Measurements from ENCODE around the gene RIC3. TPM values are rescaled to one million over a fixed set of nuclear protein-coding genes. Genes with fewer than 3 reads are reported as not detected.

The RIC3 gene, protein sequence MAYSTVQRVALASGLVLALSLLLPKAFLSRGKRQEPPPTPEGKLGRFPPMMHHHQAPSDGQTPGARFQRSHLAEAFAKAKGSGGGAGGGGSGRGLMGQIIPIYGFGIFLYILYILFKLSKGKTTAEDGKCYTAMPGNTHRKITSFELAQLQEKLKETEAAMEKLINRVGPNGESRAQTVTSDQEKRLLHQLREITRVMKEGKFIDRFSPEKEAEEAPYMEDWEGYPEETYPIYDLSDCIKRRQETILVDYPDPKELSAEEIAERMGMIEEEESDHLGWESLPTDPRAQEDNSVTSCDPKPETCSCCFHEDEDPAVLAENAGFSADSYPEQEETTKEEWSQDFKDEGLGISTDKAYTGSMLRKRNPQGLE
- not detected for total RNA-seq (2021; ENCODE audit: unreplicated experiment)
- polyA plus RNA-seq (2012) = not detected in 2 replicates
- Bru-seq, nascent RNA = percentile 14 among the genes with signal in this experiment
- BruChase-seq, experiment 1, labeled RNA remaining after a 6-hour chase = percentile 8 among the genes with signal in this experiment
- percentile 15 among the genes with signal in this experiment for BruChase-seq, experiment 2, labeled RNA remaining after a 2-hour chase
- long read RNA-seq = 0 reads

- H3K36me3 ChIP-seq (ENCODE audit: control insufficient read depth in 1 of 2, insufficient read depth in 2 of 2, low read length in 2 of 2) = no peaks in the 10 kb centered on the region
- intact Hi-C loops (cut with micrococcal nuclease) = no loop called here
- no peak for ATAC-seq
- H3K9me3 ChIP-seq (ENCODE audit: control insufficient read depth in 1 of 2, insufficient read depth in 1 of 2, low read depth in 1 of 2, low read length in 2 of 2) = no peaks in the 10 kb centered on the region
- H3K9me2 ChIP-seq (ENCODE audit: insufficient read depth) = no peaks in the 10 kb centered on the region
- H3K9ac ChIP-seq (ENCODE audit: low read length) = no peak within 1 kb of the TSS
- TF ChIP-seq, protein P1, sequence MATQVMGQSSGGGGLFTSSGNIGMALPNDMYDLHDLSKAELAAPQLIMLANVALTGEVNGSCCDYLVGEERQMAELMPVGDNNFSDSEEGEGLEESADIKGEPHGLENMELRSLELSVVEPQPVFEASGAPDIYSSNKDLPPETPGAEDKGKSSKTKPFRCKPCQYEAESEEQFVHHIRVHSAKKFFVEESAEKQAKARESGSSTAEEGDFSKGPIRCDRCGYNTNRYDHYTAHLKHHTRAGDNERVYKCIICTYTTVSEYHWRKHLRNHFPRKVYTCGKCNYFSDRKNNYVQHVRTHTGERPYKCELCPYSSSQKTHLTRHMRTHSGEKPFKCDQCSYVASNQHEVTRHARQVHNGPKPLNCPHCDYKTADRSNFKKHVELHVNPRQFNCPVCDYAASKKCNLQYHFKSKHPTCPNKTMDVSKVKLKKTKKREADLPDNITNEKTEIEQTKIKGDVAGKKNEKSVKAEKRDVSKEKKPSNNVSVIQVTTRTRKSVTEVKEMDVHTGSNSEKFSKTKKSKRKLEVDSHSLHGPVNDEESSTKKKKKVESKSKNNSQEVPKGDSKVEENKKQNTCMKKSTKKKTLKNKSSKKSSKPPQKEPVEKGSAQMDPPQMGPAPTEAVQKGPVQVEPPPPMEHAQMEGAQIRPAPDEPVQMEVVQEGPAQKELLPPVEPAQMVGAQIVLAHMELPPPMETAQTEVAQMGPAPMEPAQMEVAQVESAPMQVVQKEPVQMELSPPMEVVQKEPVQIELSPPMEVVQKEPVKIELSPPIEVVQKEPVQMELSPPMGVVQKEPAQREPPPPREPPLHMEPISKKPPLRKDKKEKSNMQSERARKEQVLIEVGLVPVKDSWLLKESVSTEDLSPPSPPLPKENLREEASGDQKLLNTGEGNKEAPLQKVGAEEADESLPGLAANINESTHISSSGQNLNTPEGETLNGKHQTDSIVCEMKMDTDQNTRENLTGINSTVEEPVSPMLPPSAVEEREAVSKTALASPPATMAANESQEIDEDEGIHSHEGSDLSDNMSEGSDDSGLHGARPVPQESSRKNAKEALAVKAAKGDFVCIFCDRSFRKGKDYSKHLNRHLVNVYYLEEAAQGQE (IDR thresholded peaks at IDR 0.05; ENCODE audit: low read depth) = no peak
- no peak for TF ChIP-seq POLR2AphosphoS5 (IDR thresholded peaks at IDR 0.05; ENCODE audit: low read depth, low read length)
- TF ChIP-seq JUND (IDR thresholded peaks at IDR 0.05) = no peak
- TF ChIP-seq ZFX (IDR thresholded peaks at IDR 0.05) = no peak
- no peak for TF ChIP-seq FOSL1 (IDR thresholded peaks at IDR 0.05; ENCODE audit: low read depth)
- TF ChIP-seq POLR2A (IDR thresholded peaks at IDR 0.05; ENCODE audit: borderline replicate concordance, extremely low read depth, insufficient read depth, insufficient read length) = no peak
- TF ChIP-seq YY1 (IDR thresholded peaks at IDR 0.05; ENCODE audit: extremely low read depth, insufficient replicate concordance, low read depth, low read length) = no peak
- no peak for TF ChIP-seq TCF7L2 (IDR thresholded peaks at IDR 0.05; ENCODE audit: borderline replicate concordance, extremely low read depth, insufficient read depth, insufficient read length)
- TF ChIP-seq EGR1 (IDR thresholded peaks at IDR 0.05; ENCODE audit: low read depth) = no peak
- no peak for TF ChIP-seq ELF1 (IDR thresholded peaks at IDR 0.05; ENCODE audit: borderline replicate concordance, low read depth)
- TF ChIP-seq SRF (IDR thresholded peaks at IDR 0.05; ENCODE audit: low read depth) = no peak
- TF ChIP-seq EZH2phosphoT487 (IDR thresholded peaks at IDR 0.05; ENCODE audit: borderline replicate concordance) = no peak
- TF ChIP-seq CEBPB (IDR thresholded peaks at IDR 0.05; ENCODE audit: low read depth) = no peak
- no peak for TF ChIP-seq ZBTB33 (IDR thresholded peaks at IDR 0.05; ENCODE audit: extremely low read depth, insufficient replicate concordance, low read length)
- TF ChIP-seq, protein P2, sequence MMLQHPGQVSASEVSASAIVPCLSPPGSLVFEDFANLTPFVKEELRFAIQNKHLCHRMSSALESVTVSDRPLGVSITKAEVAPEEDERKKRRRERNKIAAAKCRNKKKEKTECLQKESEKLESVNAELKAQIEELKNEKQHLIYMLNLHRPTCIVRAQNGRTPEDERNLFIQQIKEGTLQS (IDR thresholded peaks at IDR 0.05) = no peak
- no peak for TF ChIP-seq RAD21 (IDR thresholded peaks at IDR 0.05; ENCODE audit: low read depth)
- no peak for TF ChIP-seq CBX3 (IDR thresholded peaks at IDR 0.05; ENCODE audit: low read depth)
- TF ChIP-seq, protein P3, sequence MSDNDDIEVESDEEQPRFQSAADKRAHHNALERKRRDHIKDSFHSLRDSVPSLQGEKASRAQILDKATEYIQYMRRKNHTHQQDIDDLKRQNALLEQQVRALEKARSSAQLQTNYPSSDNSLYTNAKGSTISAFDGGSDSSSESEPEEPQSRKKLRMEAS (IDR thresholded peaks at IDR 0.05) = no peak
- TF ChIP-seq ZNF274 (IDR thresholded peaks at IDR 0.05; ENCODE audit: low read depth, low read length) = no peak
- ChIA-PET POLR2A (no interaction called here), CTCF (no interaction called here), RAD21 (ENCODE audit: low non-redundant PET in 1 of 2, low total read pairs in 2 of 2, uncharacterized antibody in 2 of 2, unreplicated experiment in 2 of 2) (no interaction called here)
- H2AFZ ChIP-seq (ENCODE audit: low read depth, low read length, poor library complexity, severe bottlenecking) = no peak within 1 kb of the TSS
- 0 out of 2 replicates have a peak, but pooled peaks cover 6% of the 10 kb centered on the region for H3K27me3 ChIP-seq (ENCODE audit: insufficient read depth, low read length)
- no peak within 1 kb of the TSS for H3K4me3 ChIP-seq (replicated peaks in 1 of 2; ENCODE audit: low read depth in 1 of 2, low read length in 2 of 2)
- no TSS peak for BruUV-seq (replicated peaks)
- H3K79me2 ChIP-seq (ENCODE audit: insufficient read depth, low read length) = no peaks in the 10 kb centered on the region
- H3K27ac ChIP-seq (ENCODE audit: low read depth, low read length) = no peak within 1 kb of the TSS
- no peak within 1 kb of the TSS for H3K4me2 ChIP-seq (ENCODE audit: low read length)
- DNase-seq (ENCODE audit: low read depth, low spot score) = no peak
- no peaks in the 10 kb centered on the region for H3K4me1 ChIP-seq (ENCODE audit: control insufficient read depth in 1 of 2, insufficient read depth in 2 of 2, low read length in 2 of 2)
- no peaks in the 10 kb centered on the region for H4K20me1 ChIP-seq (ENCODE audit: insufficient read depth)
These were observed at the start of gene RIC3 for GRCh38 chr11:8168485-8169257. RIC3 (minus strand) TSS chr11:8169025; CDS start chr11:8168989, 36 bp downstream.
